HG02571 (cell line): ENCODE data around the gene GRK4.
"Not testable (repeated sequence)": the region's sequence is repeated elsewhere in the genome, so short reads cannot be mapped to it uniquely, and the experiment has no call there.

Source experiments
- ATAC-seq: cut with Tn5 transposase; IDR thresholded peaks from one replicate; pipeline ENCODE4 v1.9.1; 2021; ENCODE audit warnings: mild to moderate bottlenecking, moderate library complexity; ENCODE audit not compliant: unreplicated experiment

Gene GRK4

DNA sequence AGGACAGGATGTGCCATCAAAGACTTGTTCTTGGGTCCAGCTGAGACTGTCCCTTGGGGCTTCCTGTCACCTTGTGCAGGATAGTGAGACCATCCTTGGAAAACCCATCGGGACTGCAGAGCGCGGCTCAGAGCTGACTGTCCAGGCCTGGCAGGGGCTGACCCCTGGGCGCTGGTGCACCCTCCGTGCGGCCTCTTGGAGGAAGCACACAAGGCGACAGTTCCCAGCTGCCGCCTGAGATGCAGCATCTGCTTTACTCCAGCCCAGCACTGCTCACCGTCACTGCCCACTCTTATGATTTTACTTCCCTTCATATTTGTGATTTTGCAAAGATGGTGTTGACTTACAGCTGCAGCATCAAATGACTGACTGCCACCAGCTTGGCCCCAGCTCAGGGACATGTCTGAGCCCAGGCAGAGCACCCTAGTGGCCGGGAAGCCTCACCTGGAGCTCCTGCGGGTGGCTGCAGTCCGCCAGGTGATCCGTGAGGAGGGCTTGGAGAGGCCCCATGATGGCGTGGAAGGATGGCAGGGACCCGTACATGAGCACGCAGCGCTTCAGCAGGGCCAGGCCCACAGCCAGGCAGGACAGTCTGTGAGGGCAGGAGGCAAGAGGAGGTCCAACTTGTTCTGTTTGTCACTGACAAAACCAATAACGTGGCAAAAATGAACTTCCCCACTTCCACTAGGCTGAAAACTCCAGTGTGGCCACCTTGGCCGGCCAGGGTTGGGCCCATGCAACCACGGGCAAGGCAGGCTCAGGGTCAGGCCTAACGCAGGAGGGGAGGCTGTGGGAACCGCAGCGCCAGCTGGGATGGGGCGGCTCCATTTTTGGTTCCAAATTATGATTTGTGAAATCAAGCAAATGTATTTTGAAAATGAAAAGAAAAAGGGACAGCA is 22.0 kb upstream of the GRK4 start:
- ATAC-seq: no peak

DNA sequence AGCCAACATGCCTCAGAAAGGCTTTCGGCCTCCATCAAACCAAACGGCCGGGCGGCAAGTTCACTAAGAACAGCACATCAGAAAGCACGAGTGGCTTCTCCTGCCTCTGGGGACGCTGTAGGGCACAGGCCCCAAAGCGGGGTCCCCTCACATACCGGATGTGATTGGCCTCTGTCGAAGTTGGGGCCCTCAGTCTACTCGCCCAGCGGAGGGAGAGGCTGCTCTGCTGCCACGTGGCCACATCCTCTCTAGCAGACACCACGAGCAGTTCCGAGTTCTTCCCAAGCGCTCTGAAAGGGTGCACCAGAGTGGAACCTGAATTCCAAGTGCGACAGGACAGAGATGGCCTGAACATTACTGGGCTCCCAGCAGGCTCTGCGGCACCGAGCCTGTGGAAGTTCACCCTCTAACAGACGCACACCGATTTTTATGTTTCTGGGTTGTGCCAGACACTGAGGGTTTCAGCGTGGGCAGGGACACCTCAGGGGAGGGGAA is 21.3 kb upstream of the GRK4 start:
- ATAC-seq: no peak

DNA sequence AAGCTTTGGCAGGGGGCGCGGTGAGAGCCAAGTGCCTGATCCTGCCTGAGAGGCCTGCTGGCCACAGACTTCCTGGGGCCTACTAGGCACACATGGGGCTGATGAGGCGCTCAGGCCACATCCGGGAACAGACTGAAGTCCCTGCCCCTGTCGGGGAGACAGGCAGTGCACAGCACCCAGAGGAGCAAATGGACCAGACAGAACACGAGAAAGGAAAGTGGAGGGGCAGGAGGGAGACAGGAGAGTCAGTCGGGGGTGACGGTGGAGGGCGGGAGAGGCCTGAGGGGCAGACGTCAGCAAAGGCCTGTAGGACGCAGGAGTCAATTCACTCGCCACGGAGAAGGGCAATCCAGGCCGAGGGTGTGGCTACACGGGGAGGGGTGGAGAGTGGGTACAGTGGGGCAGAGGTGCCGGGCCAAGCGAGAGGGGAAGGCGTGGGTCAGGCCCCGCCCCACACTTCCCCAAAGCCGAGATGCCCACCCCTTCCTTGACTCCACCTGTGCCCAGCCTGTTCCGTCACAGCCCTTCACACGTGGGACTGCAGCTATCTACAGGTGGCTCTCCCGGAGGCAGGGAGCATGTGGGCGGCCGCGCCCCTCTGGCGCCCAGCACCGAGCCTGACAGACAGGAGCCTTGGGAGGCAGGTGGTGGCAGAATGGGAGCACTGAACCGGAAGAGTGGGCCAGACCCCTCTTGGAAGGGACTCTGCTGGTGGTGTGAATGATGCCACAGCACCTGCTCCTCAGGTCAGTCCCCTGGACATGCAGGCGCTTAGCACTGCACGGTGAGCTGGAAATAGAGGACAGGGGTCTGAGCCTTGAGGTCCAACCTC is 20.6 kb upstream of the GRK4 start:
- no peak for ATAC-seq

DNA sequence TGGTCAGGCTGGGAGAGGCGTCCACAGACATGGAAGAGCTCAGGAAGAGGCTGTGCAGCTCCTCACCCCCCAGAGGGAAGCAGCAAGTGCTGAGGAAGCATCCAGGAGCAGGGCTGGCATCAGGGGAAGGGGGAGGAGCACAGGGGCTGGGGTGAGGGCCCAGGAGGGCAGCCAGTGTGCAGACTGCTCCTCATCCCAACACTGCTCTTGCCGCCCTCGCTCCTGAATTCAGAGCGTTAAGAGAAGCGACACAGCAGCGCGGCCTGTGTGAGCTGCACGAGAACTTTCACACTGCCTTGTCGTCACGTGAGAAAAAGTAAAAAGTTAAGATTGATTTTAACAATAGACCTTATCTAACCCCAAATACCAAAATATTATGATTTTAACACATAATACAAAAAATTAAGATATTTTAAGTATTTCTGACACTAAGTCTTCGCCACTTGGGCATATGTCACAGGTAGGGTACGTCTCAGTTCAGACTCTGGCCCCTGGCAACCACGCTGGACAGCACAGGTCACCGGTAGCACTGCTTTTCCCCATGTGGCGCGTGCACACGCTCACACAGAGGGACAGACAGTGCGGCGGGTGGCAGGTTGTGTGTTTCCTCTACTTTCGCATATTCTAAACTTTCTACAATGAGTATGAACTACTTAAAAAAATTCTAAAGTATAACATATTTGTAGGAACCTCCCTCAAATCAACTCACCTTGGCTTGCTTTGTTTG is 19.8 kb upstream of the GRK4 start:
- no peak for ATAC-seq

DNA sequence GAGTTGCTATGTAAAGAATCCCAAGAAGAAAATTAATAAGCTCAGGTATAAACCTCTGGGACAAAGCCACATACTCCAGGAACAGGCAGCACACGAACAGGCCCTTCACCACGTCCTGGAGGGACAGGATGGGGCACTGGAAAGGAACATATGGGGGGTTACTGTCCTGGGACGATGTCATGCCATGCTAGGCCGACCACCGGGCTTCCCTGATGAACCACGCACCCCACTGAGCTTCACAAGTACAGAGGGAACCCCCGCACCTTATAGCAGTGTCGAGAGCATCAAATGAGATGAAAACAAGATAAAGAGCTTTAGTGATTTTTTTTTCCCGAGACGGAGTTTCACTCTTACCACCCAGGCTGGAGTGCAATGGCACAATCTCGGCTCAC is 19.3 kb upstream of the GRK4 start:
- ATAC-seq: no peak

DNA sequence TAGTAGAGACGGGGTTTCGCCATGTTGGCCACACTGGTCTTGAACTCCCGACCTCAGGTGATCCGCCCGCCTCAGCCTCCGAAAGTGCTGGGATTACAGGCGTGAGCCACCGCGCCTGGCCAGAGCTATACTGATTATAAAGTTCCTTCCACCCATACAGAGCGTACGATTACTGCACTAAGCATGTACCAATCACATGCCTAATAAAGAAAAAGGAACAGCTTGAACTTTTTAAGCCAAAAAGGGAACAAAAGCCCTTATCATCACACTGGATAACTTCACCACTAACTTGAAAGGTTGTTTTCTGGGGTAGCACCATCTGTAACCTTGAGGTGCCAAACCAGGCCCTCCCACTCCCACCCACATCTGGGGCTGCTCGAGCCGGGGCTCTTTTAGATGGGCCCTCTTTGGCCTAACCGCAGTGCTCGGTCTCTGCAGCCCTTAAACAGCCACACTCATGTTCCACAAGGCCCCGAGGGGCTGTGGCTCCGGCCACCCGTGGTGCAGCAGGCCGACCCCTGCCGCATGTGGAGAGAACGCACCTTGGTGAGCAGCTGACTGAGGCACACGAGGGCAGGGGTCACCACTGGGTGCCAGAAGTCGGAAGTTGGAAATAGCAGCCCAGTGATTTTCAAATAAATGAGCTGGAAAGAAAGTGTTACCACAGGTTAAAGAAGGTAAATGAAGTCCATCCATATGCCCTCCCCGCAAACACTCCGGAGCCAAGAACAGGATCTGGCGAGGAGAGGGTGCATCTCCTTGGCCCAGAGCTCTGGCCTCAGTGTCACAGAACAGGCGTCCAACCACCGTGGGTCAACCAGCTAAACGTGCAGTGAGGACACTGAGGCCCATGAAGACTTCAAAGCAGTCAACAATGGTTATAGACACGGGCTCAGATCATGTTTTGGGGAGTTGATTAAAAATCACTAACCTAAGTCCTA is 18.5 kb upstream of the GRK4 start:
- ATAC-seq: no peak

DNA sequence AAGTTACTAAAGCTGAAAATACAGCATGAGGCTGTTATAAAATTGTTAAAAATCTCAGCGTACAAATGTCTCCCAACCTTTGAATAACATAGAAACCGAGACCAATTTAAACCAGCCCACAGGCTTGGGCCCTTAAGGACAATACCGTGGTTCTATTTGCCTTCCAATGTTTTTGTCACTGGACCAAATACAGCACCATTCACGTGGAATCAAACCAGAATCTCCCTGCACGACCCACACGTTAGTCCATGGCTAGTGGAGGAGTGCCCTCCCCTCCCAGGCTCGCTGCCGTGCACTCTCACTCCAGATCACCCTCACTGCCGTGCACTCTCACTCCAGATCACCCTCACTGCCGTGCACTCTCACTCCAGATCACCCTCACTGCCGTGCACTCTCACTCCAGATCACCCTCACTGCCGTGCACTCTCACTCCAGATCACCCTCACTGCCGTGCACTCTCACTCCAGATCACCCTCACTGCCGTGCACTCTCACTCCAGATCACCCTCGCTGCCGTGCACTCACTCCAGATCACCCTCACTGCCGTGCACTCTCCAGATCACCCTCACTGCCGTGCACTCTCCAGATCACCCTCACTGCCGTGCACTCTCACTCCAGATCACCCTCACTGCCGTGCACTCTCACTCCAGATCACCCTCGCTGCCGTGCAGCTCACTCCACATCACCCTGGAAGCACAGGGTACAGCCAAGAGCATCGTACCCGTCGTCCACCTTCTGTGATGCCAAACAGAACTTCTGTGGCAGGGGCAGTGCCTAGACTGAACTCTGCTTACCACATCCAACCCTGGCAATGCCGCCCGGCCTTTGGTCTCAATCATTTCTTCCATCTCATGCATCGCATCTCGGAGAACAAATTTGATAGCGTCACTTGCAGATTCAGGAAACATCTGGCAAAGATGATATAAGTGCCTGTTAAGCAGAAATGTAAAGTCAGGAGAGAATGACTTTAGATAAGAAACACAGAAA is 17.5 kb upstream of the GRK4 start:
- not testable (repeated sequence) for ATAC-seq

DNA sequence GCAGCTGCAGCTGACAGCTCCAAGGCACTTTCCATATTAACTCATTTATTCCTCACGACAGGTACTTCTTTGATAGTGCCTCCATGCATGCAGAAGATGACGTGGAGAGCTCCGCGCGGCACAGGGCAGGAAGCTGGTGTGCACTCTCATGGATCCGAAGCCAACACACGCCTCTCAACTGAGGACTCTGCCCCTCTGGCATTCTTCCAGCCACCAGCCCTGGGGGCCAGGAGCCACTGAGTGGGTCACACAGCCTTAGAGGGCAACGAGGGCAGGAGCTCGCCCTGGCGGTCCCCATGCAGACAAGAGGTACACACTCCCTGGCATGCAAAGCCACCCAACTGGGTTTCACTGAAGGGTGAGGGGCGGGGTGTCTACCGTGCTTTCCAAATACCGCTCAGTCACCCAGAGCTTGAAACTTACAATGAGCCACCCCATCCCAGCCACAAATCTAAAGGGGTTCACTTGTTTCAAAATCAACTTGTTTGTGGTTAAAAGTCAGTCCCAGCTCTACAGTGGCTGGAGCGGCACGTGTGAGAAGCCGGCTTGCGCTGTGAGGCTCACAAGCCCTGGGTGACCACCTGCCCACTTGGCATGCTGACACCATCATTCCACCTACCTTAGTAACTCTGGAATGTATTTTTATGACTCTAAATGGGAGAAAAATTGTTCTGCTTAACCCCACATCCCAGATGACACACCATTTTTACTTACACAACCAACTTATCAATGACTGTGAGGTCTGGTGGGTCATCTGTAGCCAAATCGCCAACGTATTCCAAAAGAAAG is 16.4 kb upstream of the GRK4 start:
- no peak for ATAC-seq

DNA sequence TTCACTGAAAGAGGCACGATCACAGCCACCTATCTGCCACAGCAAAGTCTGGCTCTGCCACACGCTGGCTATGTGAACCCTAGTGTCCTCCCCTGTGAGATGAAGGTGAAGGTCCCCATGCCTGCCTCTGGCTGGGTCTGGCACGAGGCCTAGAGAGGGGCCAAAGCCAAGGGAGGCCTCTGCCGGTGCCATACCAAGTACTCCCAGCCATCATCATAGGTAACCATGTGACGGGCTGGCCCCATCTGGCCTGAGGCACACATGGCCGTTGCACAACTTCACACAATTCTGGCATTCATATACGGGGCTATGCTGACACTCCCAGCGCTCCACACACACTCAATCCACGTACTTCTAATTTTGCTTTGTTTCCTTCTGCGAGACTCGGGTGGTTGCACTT is 15.4 kb upstream of the GRK4 start:
- no peak for ATAC-seq

DNA sequence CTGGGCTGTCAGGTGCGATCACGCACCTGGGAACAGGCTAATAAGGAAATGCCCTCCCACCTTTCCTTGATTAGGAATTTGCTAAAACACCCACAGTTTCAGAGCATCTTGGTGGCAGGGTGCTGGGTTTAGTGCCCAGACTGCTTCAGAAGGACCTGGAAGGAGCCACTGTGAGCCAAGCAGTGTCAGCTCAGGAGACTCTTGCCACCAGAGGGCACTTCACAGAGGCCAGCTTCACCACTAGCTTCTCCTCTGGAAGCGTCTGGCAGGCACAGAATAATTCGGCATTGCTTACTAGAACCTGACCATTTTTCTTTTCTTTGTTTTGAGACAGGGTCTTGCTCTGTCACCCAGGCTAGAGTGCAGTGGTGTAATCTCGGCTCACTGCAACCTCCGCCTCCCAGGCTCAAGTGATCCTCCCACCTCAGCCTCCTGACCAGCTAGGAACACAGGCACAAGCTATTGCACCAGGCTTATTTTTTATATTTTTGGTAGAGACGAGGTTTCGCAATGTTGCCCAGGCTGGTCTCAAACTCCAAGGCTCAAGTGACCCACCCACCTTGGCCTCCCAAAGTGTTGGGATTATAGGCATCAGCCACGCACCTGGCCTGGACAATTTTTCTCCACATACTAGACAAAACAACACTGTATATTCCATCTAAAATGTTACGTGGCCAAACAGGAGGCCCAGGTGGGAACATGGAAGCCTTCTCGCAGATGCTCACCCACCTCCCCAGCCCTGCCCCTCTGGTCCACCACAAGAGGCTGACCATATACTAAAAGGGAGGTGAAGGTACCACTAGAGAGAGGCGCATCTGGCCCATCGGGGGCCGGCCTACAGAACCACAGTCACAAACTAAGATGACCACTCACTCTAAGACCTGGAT is 14.2 kb upstream of the GRK4 start:
- no peak for ATAC-seq

DNA sequence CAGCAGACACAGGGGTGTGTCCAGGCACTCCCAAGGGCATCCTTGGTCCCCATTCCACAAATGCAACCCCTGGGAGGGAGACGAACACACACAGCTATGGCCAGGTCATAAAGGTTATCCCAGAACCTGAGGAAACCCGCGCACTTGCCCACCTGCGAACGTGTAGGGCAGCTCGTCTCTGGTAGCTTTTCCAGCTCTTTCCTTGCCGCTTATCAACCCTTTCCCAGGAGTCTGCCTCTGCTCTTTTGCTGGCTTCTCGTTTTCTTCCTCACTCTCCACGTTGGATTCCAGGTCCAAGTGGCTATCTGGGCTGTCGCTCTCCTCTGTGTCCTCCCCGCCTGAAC is 13.6 kb upstream of the GRK4 start:
- no peak for ATAC-seq

DNA sequence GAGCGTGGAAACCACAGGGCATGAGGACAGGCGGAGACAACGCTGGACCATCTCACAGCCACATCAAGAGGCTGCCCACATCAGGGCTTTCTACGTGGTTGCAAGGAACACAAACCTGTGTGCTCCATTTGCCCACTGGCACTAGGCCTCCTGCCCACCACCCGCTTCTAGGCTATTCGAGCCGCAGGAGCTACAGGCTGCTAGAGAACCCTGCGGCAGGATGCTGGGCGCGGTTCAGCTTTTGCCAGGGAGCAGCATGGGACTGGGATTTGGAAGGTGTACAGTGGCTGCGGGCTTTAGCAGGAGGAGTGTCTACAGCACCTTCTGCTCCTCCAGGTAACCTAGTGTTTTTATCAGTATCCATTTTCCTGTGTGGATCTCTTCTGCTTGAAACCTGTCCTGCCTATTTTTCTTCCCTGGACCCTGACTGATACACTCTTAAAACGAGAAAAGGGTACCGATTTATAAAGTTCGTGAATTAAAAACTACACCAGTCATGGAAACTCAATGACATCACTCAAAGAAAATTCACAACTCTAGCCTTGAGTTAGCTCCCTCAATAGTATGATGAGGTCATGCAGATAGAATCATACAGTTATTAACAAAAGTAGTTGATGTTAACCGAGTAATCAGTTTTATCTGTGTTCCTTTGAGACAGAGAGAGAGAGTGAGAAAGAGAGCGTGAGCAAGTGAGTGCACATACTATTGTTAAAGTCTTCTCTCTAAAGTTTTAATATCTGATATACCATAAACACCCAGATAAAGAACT is 13.0 kb upstream of the GRK4 start:
- no peak for ATAC-seq

DNA sequence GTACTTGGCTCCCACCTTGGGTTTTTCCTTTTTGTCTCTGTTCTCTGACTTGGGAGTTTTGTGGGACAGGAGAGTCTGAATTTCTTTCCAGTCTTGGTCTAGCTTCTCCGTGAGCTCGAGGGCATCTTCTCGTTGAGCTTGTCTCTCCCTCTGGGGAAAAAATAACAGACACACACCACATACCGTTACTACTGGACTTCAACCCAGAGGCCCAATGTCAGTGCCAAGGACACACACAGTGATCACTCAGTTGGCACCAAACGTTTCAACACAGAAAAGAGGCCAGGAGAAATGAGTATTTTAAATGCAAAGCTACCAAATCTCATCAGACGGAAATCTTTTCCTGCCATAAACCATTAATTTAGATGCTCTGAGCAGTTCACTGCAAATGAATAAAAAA is 9.9 kb upstream of the GRK4 start:
- no peak for ATAC-seq

DNA sequence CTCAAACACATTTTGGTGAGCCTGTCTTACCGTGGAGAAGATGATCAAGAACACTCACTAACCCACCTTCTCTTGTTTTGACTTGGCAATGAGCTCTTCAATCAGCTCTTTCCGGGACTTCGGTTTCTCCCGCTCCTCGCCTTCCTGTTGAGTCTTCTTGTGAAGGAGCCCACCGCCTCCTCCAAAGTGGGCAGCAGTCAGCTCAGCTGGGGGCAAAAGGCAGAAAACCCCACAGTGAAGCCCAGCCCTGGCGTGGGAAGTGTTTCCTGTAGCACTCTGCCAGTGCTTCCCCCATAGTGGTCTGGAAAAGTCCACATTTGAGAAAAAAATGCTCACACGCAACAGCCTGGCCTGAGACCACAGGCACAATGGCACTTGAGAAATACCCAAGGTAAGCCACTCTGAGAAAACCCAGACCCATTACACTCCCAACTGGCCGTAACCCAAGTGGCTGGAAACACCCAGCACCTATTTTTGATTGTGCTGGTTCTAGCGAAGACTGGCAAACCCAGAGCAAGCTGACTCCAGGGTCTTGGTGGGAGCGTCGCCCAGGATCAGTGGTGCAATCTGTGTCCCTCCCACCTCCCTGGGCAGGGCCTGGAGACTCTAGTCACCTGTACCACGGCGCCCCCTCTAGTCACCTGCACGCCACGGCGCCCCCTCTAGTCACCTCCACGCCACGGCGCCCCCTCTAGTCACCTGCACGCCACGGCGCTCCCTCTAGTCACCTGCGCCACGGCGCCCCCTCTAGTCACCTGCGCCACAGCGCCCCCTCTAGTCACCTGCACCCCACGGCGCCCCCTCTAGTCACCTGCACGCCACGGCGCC is 8.8 kb upstream of the GRK4 start:
- peak; percentile 62 for ATAC-seq

DNA sequence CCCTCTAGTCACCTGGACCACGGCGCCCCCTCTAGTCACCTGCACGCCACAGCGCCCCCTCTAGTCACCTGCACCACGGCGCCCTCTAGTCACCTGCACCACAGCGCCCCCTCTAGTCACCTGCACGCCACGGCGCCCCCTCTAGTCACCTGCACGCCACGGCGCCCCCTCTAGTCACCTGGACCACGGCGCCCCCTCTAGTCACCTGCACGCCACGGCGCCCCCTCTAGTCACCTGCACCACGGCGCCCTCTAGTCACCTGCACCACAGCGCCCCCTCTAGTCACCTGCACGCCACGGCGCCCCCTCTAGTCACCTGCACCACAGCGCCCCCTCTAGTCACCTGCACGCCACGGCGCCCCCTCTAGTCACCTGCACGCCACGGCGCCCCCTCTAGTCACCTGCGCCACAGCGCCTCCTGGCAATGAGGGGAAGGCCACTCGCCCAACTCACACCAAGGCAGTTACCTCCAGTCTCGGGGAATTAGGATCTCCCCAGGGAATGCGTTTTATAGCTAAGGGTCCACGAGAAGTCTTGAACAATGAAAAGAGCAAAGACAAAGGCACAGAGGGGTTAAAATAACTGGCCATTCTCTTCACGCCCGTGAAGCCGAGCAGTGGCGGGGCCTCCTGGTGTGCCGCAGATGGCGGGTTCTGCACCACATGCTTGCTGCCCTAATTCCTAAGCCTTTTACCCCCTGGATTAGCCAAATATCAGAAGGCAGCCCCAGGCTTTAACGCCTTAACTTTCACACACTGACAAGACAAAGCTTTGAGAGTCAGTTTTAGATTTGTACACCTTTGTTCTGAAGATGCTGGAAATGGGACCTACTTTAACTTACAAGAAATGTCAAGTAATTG is 8.0 kb upstream of the GRK4 start:
- ATAC-seq: not testable (repeated sequence)
